Mesodermal cell (in vitro differentiated cells): ENCODE results near the gene MIAT.

Source experiments
- H3K27ac ChIP-seq: 2 replicates; pipeline ENCODE4 v1.7.0; 2013; ENCODE audit warnings: mild to moderate bottlenecking, low read depth, low read length, moderate library complexity; ENCODE audit not compliant: severe bottlenecking
- H3K36me3 ChIP-seq: 2 replicates; pipeline ENCODE4 v1.7.1; 2013; ENCODE audit warnings: mild to moderate bottlenecking, low read length, moderate library complexity; ENCODE audit not compliant: control insufficient read depth, insufficient read depth
- H3K4me1 ChIP-seq: one replicate; pipeline ENCODE4 v1.7.1; 2013; ENCODE audit warnings: mild to moderate bottlenecking, low read length; ENCODE audit not compliant: insufficient read depth, control insufficient read depth, poor library complexity, severe bottlenecking
- H3K4me3 ChIP-seq: 2 replicates; pipeline ENCODE4 v1.7.0; 2013; ENCODE audit warnings: low read length, control low read depth, mild to moderate bottlenecking; ENCODE audit not compliant: insufficient read depth, poor library complexity, severe bottlenecking; ENCODE audit errors: extremely low read depth
- H3K9me3 ChIP-seq: 2 replicates; pipeline ENCODE4 v1.7.1; 2013; ENCODE audit warnings: mild to moderate bottlenecking, low read length, moderate library complexity; ENCODE audit not compliant: control insufficient read depth
- WGBS, 2 experiments: methylation state at CpG; one replicate each; pipeline ENCODE4 v1.1.5; 2013; ENCODE audit warnings: missing lambda C conversion rate in 2 of 2; ENCODE audit not compliant: insufficient coverage in 2 of 2; 5-methylcytosine and 5-hydroxymethylcytosine counted together

MIAT gene

GRCh38 chr22:26679003-26679629, 21.7 kb downstream of the MIAT start:
- WGBS, 2 experiments = 41 to 43% methylated on average over 7 to 8 of the region's 9 CpGs
- Histone ChIP-seq H3K27ac (no peak overlapping the region), H3K36me3 (no peaks in the 10 kb centered on the region), H3K4me3 (no peak overlapping the region), H3K9me3 (peaks cover 7% of the 10 kb centered on the region), H3K4me1 (peaks cover 25% of the 10 kb centered on the region)

- 100% methylated on average over 1 of the region's 3 CpGs; no CpG with 5 or more reads in 1 of the 2 experiments for WGBS, 2 experiments
- Histone ChIP-seq H3K4me1 (peaks cover 21% of the 10 kb centered on the region), H3K27ac (no peak overlapping the region), H3K4me3 (no peak overlapping the region), H3K9me3 (peaks cover 7% of the 10 kb centered on the region), H3K36me3 (no peaks in the 10 kb centered on the region)
Observed at GRCh38 chr22:26680485-26680884, 23.1 kb downstream of the MIAT start.

- no peaks in the 10 kb centered on the region for H3K36me3 ChIP-seq
- peaks cover 21% of the 10 kb centered on the region for H3K4me1 ChIP-seq
- no peak overlapping the region for H3K4me3 ChIP-seq
- H3K9me3 ChIP-seq = peaks cover 7% of the 10 kb centered on the region
- 55 to 70% methylated on average over 8 to 11 of the region's 11 CpGs for WGBS, 2 experiments
- H3K27ac ChIP-seq = peak overlapping the region; percentile 86
Observed at GRCh38 chr22:26681395-26681821, 24.0 kb downstream of the MIAT start.

GRCh38 chr22:26684168-26684567, 26.8 kb downstream of the MIAT start:
- Histone ChIP-seq H3K9me3 (peaks cover 7% of the 10 kb centered on the region), H3K27ac (no peak overlapping the region)
- WGBS, 2 experiments = no CpG with 5 or more reads among the region's 2 CpGs

GRCh38 chr22:26685601-26686000, 28.2 kb downstream of the MIAT start:
- Histone ChIP-seq H3K4me1 (peaks cover 17% of the 10 kb centered on the region), H3K27ac (no peak overlapping the region), H3K36me3 (peaks cover 3% of the 10 kb centered on the region), H3K4me3 (no peak overlapping the region), H3K9me3 (peaks cover 7% of the 10 kb centered on the region)
- WGBS, 2 experiments = 89 to 91% methylated on average over 5 of the region's 6 CpGs

More at GRCh38 chr22:26684168-26684567, 26.8 kb downstream of the MIAT start:
- no peak overlapping the region for H3K4me3 ChIP-seq
- peaks cover 3% of the 10 kb centered on the region for H3K36me3 ChIP-seq
- peaks cover 21% of the 10 kb centered on the region for H3K4me1 ChIP-seq

- Histone ChIP-seq H3K4me1 (peaks cover 4% of the 10 kb centered on the region), H3K9me3 (no peaks in the 10 kb centered on the region), H3K27ac (no peak overlapping the region), H3K4me3 (no peak overlapping the region), H3K36me3 (peaks cover 3% of the 10 kb centered on the region)
Observed at GRCh38 chr22:26687439-26687838, 30.1 kb downstream of the MIAT start.

DNA sequence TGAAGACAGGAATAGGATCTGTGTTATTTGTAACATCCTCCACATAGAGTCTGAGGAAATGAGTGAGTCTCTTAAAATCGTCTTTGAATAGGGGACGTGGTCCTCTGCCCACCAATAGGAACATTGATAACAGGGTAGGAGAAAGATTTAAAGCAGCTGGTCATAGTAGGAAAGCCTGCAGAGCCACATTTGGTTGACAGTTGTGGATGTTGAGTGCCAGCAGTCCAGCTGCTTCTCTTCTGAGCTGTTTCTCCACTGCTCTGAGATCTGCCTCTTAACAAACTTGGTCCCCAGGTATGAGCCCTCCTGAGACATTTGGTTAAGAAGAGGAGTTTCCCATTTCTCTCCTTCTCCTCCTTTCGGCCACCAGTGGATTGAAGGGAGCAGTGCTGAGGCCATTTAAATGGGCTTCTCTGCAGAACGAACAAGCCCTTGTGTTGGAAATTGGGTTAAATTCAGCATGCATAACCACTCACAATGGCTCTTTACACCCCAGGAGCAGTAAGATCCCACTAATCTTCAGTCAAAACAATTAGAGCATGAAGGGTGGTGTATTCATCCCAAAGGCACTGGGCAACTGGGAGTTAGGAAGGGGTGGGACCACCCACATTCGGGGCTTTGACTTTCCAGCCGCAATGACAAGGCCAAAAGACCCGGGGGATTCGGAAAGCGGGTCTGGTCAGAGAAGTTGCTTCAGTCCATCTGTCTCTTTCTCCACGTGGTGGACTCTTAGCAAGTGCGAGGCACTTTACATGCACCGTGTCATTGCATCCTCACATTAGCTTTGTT, 32.3 kb downstream of the MIAT start:
- WGBS, 2 experiments = 51 to 56% methylated on average over 10 of the region's 12 CpGs

DNA sequence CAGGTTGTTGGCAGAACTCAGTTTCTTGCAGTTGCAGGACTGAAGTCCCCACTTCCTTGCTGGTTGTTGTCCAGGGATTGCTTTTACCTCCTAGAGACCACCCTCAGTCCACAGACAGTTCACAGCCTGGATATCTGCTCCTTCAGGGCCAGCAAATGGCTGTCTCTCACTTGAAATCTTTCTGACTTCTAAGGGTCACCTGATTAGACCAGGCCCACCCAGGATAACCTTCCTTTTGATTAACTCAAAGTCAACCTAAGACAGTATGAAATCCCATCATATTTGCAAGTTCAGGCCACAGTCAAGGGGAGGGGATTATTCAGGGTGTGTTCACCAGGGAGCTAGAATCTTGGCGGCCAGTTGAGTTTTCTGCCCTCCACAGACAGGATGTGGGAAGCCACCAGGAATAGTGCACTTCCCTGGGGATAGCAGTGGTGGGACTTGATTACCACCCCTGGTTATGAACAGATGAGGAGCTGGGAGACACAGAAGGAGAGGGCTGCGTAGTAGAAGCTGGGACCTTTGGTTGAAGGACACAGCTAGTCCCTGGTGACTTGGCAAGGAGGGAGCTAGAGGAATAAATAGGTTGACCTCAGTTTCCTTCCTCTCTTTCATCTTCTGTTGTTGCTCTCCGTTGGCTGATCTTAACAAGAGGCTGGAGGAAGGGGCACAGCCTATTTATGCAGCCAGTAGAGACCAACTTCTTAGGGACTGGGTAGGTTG, 33.4 kb downstream of the MIAT start:
- WGBS, 2 experiments = 40 to 86% methylated on average over 1 to 3 of the region's 3 CpGs
- Histone ChIP-seq H3K4me3 (no peak overlapping the region), H3K9me3 (no peaks in the 10 kb centered on the region), H3K4me1 (no peaks in the 10 kb centered on the region), H3K27ac (no peak overlapping the region), H3K36me3 (peaks cover 3% of the 10 kb centered on the region)

More for the DNA sequence above, 32.3 kb downstream of the MIAT start:
- Histone ChIP-seq H3K36me3 (peaks cover 3% of the 10 kb centered on the region), H3K4me3 (no peak overlapping the region), H3K9me3 (no peaks in the 10 kb centered on the region), H3K27ac (no peak overlapping the region), H3K4me1 (no peaks in the 10 kb centered on the region)

DNA sequence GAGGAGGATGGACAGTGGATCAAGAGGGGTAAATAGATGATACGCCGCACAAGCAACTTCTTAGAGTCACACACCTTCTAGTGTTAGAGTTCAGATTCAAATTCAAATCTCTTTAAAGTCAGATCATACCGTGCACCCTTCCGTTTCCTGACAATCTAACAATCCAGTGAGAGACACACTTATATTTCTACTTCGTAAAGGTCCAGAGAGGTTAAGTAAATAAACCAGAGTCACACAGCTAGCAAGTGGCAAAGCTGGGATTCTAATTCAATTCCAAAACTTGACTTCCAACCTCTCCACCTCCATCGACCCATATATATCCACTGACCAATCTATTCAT, 34.0 kb downstream of the MIAT start:
- Histone ChIP-seq H3K4me3 (no peak overlapping the region), H3K27ac (no peak overlapping the region), H3K9me3 (no peaks in the 10 kb centered on the region), H3K36me3 (peaks cover 3% of the 10 kb centered on the region), H3K4me1 (no peaks in the 10 kb centered on the region)
- 83 to 100% methylated on average over 1 to 3 of the region's 6 CpGs for WGBS, 2 experiments

GRCh38 chr22:26692215-26692614, 34.8 kb downstream of the MIAT start:
- no peaks in the 10 kb centered on the region for H3K9me3 ChIP-seq
- no peak overlapping the region for H3K27ac ChIP-seq
- H3K36me3 ChIP-seq = no peaks in the 10 kb centered on the region
- no peak overlapping the region for H3K4me3 ChIP-seq
- no peaks in the 10 kb centered on the region for H3K4me1 ChIP-seq
- WGBS, 2 experiments = 97 to 100% methylated on average over 1 to 3 of the region's 3 CpGs
